Measurements from ENCODE around the gene TECPR1. TPM values are rescaled to one million over a fixed set of nuclear protein-coding genes. Genes with fewer than 3 reads are reported as not detected.

The TECPR1 gene
- total and polyA plus RNA-seq, 2 experiments from 2014 or later = 19.2 to 24.4 TPM

DNA sequence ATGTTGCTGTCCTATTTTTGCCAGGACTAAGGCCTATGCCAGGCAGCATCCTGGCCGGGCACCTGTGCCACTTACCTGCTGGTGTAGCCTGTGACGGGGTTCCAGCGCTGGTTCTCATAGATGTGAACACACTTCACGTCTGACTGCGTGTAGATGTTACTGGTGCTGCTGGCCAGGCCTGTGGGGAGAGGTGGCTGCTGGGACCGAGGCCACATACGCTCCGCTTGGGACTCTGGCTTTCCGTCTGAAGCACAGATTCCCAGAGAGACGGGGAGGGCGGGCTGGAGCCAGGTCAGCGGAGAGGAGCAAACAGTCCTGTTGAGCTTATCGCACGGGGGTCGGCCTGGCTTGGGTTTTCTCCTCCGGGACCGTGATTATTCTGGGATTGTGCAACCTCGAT is 24.1 kb downstream of the TECPR1 start:
- Histone ChIP-seq H3K4me3 (no peak overlapping the region), H3K27ac (no peak overlapping the region), H3K4me1 (ENCODE audit: low read depth) (no peaks in the 10 kb centered on the region), H3K36me3 (no peaks in the 10 kb centered on the region), H3K9me3 (ENCODE audit: low read depth) (no peaks in the 10 kb centered on the region), H3K27me3 (no peaks in the 10 kb centered on the region)
- DNase-seq (ENCODE audit: low read depth in 1 of 2, low spot score in 1 of 2) = no peak
- TF ChIP-seq, protein P1, sequence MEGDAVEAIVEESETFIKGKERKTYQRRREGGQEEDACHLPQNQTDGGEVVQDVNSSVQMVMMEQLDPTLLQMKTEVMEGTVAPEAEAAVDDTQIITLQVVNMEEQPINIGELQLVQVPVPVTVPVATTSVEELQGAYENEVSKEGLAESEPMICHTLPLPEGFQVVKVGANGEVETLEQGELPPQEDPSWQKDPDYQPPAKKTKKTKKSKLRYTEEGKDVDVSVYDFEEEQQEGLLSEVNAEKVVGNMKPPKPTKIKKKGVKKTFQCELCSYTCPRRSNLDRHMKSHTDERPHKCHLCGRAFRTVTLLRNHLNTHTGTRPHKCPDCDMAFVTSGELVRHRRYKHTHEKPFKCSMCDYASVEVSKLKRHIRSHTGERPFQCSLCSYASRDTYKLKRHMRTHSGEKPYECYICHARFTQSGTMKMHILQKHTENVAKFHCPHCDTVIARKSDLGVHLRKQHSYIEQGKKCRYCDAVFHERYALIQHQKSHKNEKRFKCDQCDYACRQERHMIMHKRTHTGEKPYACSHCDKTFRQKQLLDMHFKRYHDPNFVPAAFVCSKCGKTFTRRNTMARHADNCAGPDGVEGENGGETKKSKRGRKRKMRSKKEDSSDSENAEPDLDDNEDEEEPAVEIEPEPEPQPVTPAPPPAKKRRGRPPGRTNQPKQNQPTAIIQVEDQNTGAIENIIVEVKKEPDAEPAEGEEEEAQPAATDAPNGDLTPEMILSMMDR (IDR thresholded peaks at IDR 0.05; ENCODE audit: low read depth, low read length) = no peak

DNA sequence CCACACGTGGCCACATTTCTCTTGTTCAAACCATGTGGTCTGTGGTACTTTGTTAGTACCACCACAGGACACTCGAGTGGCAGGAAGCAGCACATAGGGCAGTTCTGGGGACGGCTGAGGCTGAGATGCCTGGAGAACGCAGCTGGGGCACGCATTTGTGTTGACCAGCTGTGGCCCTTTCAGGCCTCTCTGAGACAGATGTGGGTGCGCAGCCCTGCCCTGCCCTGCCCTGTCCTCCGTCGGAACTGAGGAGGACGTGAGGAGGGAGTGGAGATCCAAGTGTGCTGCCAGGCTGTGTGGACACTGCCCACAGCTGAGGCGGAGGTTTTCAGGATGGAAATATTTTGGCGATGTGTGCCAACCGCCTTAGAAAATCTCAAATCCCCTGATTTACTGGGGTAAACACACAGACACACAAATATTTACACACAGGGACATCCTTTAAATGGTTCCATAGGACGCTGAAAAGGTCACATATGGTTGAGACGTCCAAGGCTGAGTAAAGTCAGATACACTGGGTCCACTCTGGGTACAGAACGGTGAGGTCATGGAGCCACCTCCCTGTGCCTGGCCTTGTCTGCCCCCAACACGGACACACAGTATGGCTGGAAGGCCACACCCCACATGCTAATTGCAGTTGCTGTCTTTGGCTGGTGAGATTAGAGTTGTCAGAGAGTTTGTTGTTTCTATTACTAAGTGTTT is 26.0 kb downstream of the TECPR1 start:
- DNase-seq (ENCODE audit: low read depth in 1 of 2, low spot score in 1 of 2) = no peak
- TF ChIP-seq, protein P1 (IDR thresholded peaks at IDR 0.05; ENCODE audit: low read depth, low read length) = no peak
- H3K4me3 ChIP-seq = no peak overlapping the region
- no peaks in the 10 kb centered on the region for H3K4me1 ChIP-seq (ENCODE audit: low read depth)
- no peaks in the 10 kb centered on the region for H3K27me3 ChIP-seq
- H3K36me3 ChIP-seq = no peaks in the 10 kb centered on the region
- H3K27ac ChIP-seq = no peak overlapping the region
- no peaks in the 10 kb centered on the region for H3K9me3 ChIP-seq (ENCODE audit: low read depth)

DNA sequence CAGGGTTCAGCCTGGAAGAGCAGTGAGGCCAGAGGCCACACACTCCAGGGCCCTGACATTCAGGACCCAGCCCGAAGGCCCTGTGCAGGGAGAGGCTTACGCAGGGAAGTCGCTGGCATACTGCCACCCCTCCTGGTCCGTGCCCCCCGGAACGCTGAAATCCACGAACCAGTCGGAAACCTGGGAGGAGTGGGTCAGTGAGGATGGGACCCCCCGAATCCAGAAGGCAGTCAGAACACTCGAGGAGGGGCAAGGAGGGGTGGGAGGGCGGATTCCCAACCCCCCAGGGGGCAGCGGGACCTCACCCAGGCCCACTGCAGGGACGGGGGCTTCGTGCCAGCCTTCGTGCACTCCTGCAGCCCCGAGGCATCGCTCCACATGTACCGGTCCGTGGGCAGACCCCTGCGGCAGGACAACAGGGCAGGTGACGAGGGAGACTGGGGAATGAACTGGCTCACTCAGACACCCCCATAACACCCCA is 27.3 kb downstream of the TECPR1 start:
- DNase-seq (ENCODE audit: low read depth in 1 of 2, low spot score in 1 of 2) = no peak
- Histone ChIP-seq H3K27ac (no peak overlapping the region), H3K27me3 (no peaks in the 10 kb centered on the region), H3K36me3 (no peaks in the 10 kb centered on the region), H3K9me3 (ENCODE audit: low read depth) (no peaks in the 10 kb centered on the region), H3K4me3 (no peak overlapping the region), H3K4me1 (ENCODE audit: low read depth) (no peaks in the 10 kb centered on the region)
- TF ChIP-seq, protein P1 (IDR thresholded peaks at IDR 0.05; ENCODE audit: low read depth, low read length) = no peak

DNA sequence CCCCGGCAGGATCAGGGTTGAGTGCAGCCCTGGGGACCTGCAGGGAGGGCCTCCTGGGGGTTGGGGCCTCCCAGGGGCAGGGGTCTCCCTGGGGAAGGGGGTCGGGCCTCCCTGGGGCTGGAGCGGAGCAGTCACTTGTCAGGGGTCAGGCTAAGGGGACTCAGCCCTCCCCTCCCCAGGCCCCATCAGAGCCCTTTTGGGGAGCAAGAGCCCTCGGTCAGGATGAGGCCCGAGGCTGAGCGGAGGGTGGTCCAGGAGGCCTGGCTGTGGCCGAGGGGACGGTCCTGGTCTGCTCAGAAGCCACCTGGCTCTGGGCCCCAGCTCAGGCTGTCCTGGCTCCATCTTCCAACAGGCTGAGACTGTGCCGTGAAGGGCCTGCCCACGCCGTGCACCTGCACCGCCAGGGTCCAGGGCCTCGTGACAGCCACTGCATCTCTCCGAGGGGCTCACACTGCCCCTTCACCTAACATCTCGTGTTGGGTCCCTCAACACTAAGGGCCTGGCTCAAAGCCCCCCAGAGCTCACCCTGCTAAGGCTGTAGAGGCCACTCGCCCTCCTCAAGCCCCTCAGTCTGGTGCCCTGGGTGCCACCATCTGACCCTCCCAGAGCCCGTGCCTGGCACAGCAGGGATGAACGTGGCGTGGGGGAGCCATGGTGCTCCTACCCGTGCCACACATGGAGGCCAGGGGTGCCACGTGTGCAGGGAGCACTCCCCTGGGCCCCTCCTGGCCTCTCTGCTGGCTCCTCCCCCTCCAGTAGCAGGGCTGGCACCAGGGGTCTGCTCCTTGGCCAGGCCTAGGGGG is 27.9 kb downstream of the TECPR1 start:
- Histone ChIP-seq H3K9me3 (ENCODE audit: low read depth) (no peaks in the 10 kb centered on the region), H3K4me3 (no peak overlapping the region), H3K27me3 (no peaks in the 10 kb centered on the region), H3K4me1 (ENCODE audit: low read depth) (no peaks in the 10 kb centered on the region), H3K36me3 (no peaks in the 10 kb centered on the region), H3K27ac (no peak overlapping the region)
- no peak for DNase-seq (ENCODE audit: low read depth in 1 of 2, low spot score in 1 of 2)
- TF ChIP-seq, protein P1 (IDR thresholded peaks at IDR 0.05; ENCODE audit: low read depth, low read length) = no peak

DNA sequence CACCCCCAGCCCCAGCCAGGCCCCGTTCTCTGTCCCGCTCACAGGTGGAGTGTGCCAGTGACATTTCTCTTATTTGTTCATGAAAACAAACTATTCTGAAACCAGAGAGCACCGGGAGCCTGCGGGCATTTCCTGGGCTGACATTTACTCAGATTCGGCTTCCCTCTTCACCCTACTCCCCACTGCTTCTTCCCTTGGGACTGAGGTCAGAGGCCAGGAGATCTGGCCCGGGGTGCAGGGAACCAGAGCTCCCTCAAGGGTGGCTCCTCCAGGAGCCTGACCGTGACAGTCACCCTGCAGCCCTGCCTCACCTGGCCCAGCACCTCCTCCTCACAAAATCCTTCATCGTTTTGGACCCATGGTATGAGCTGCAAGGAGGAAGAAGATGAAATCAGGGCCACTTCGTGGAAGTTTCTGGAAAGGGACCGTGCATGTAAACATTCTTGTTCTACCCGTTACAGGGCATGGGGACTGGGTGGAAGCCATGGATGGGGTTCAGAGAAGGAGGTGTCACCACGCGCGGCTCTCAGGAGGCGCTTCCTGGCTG is 28.6 kb downstream of the TECPR1 start:
- H3K9me3 ChIP-seq (ENCODE audit: low read depth) = no peaks in the 10 kb centered on the region
- no peak overlapping the region for H3K4me3 ChIP-seq
- H3K27ac ChIP-seq = no peak overlapping the region
- DNase-seq (ENCODE audit: low read depth in 1 of 2, low spot score in 1 of 2) = no peak
- H3K36me3 ChIP-seq = no peaks in the 10 kb centered on the region
- no peaks in the 10 kb centered on the region for H3K4me1 ChIP-seq (ENCODE audit: low read depth)
- no peaks in the 10 kb centered on the region for H3K27me3 ChIP-seq
- TF ChIP-seq, protein P1 (IDR thresholded peaks at IDR 0.05; ENCODE audit: low read depth, low read length) = no peak
